IPS-18a (cell line): ENCODE measurements around the gene PPP1R3E.
"Not testable (repeated sequence)": the region's sequence is repeated elsewhere in the genome, so short reads cannot be mapped to it uniquely, and the experiment has no call there.

Experiments
- H3K27ac ChIP-seq: one replicate; pipeline ENCODE4 v1.5.1; 2013; ENCODE audit warnings: low read length
- H3K27me3 ChIP-seq: one replicate; pipeline ENCODE4 v1.6.1; 2013; ENCODE audit warnings: mild to moderate bottlenecking, low read length; ENCODE audit not compliant: control insufficient read depth, insufficient read depth
- H3K36me3 ChIP-seq: one replicate; pipeline ENCODE4 v1.6.1; 2013; ENCODE audit warnings: low read depth, low read length; ENCODE audit not compliant: control insufficient read depth
- H3K4me1 ChIP-seq: one replicate; pipeline ENCODE4 v1.6.1; 2013; ENCODE audit warnings: low read depth, low read length; ENCODE audit not compliant: control insufficient read depth
- H3K4me3 ChIP-seq: one replicate; pipeline ENCODE4 v1.5.1; 2013; ENCODE audit warnings: low read length
- H3K9ac ChIP-seq: one replicate; pipeline ENCODE4 v1.6.1; 2013; ENCODE audit warnings: mild to moderate bottlenecking, low read length, moderate library complexity
- H3K9me3 ChIP-seq: one replicate; pipeline ENCODE4 v1.6.1; 2013; ENCODE audit warnings: low read depth, low read length; ENCODE audit not compliant: control insufficient read depth

The PPP1R3E gene

GRCh38 chr14:23335623-23336022 lies 33.0 kb upstream of the PPP1R3E start:
- no peak overlapping the region for H3K9ac ChIP-seq
- no peak overlapping the region for H3K27ac ChIP-seq
- no peaks in the 10 kb centered on the region for H3K36me3 ChIP-seq
- no peak overlapping the region for H3K4me3 ChIP-seq
- no peaks in the 10 kb centered on the region for H3K27me3 ChIP-seq
- no peaks in the 10 kb centered on the region for H3K4me1 ChIP-seq
- peaks cover 9% of the 10 kb centered on the region for H3K9me3 ChIP-seq

GRCh38 chr14:23327947-23328744 lies 25.5 kb upstream of the PPP1R3E start:
- H3K4me3 ChIP-seq: no peak overlapping the region
- H3K36me3 ChIP-seq: peaks cover 31% of the 10 kb centered on the region
- H3K27me3 ChIP-seq: no peaks in the 10 kb centered on the region
- H3K9ac ChIP-seq: no peak overlapping the region
- H3K4me1 ChIP-seq: peaks cover 6% of the 10 kb centered on the region
- no peak overlapping the region for H3K27ac ChIP-seq
- H3K9me3 ChIP-seq: no peaks in the 10 kb centered on the region

GRCh38 chr14:23326491-23327332 lies 24.1 kb upstream of the PPP1R3E start:
- Histone ChIP-seq H3K27ac (no peak overlapping the region), H3K36me3 (peaks cover 36% of the 10 kb centered on the region), H3K4me3 (no peak overlapping the region), H3K9me3 (no peaks in the 10 kb centered on the region), H3K4me1 (peaks cover 13% of the 10 kb centered on the region), H3K27me3 (no peaks in the 10 kb centered on the region), H3K9ac (no peak overlapping the region)

- H3K4me1 ChIP-seq: peaks cover 13% of the 10 kb centered on the region
- not testable (repeated sequence) for H3K9me3 ChIP-seq, H3K9ac ChIP-seq, H3K27ac ChIP-seq, H3K27me3 ChIP-seq, H3K4me3 ChIP-seq
- H3K36me3 ChIP-seq: peaks cover 36% of the 10 kb centered on the region
Observed at GRCh38 chr14:23325746-23326145, 23.1 kb upstream of the PPP1R3E start.

GRCh38 chr14:23324993-23325392 lies 22.3 kb upstream of the PPP1R3E start:
- no peaks in the 10 kb centered on the region for H3K27me3 ChIP-seq
- peaks cover 19% of the 10 kb centered on the region for H3K4me1 ChIP-seq
- no peak overlapping the region for H3K9ac ChIP-seq
- H3K9me3 ChIP-seq: no peaks in the 10 kb centered on the region
- H3K4me3 ChIP-seq: no peak overlapping the region
- no peak overlapping the region for H3K27ac ChIP-seq
- peaks cover 36% of the 10 kb centered on the region for H3K36me3 ChIP-seq

- no peaks in the 10 kb centered on the region for H3K27me3 ChIP-seq
- H3K4me1 ChIP-seq: peaks cover 22% of the 10 kb centered on the region
- no peak overlapping the region for H3K4me3 ChIP-seq
- H3K27ac ChIP-seq: no peak overlapping the region
- no peaks in the 10 kb centered on the region for H3K9me3 ChIP-seq
- no peak overlapping the region for H3K9ac ChIP-seq
- H3K36me3 ChIP-seq: peaks cover 36% of the 10 kb centered on the region
Observed at GRCh38 chr14:23324455-23324846, 21.8 kb upstream of the PPP1R3E start.

- peaks cover 36% of the 10 kb centered on the region for H3K36me3 ChIP-seq
- no peak overlapping the region for H3K9ac ChIP-seq
- H3K4me3 ChIP-seq: no peak overlapping the region
- no peak overlapping the region for H3K27ac ChIP-seq
- no peaks in the 10 kb centered on the region for H3K9me3 ChIP-seq
- no peaks in the 10 kb centered on the region for H3K27me3 ChIP-seq
- H3K4me1 ChIP-seq: peaks cover 22% of the 10 kb centered on the region
Observed at GRCh38 chr14:23323838-23324454, 21.3 kb upstream of the PPP1R3E start.

GRCh38 chr14:23322568-23323517 lies 20.2 kb upstream of the PPP1R3E start:
- Histone ChIP-seq H3K4me1 (peaks cover 22% of the 10 kb centered on the region), H3K36me3 (peaks cover 36% of the 10 kb centered on the region), H3K4me3 (peak overlapping the region; percentile 87), H3K27ac (peak overlapping the region; percentile 85), H3K9me3 (no peaks in the 10 kb centered on the region), H3K9ac (peak overlapping the region; percentile 94), H3K27me3 (no peaks in the 10 kb centered on the region)

GRCh38 chr14:23321572-23322547 lies 19.2 kb upstream of the PPP1R3E start:
- Histone ChIP-seq H3K9me3 (no peaks in the 10 kb centered on the region), H3K27me3 (no peaks in the 10 kb centered on the region), H3K4me1 (peaks cover 22% of the 10 kb centered on the region), H3K27ac (peak overlapping the region; percentile 85), H3K36me3 (peaks cover 36% of the 10 kb centered on the region), H3K9ac (peak overlapping the region; percentile 94), H3K4me3 (peak overlapping the region; percentile 87)
